Stomach (tissue), 9 donors: ENCODE results near the gene UCN. TPM values are rescaled to one million over a fixed set of nuclear protein-coding genes. Genes with fewer than 3 reads are reported as not detected.
A peak's percentile ranks its signal among the peaks of the same experiment; 100 is the strongest.
"Not testable (repeated sequence)": the region's sequence is repeated elsewhere in the genome, so short reads cannot be mapped to it uniquely, and the experiment has no call there.

Experiments
- DNase-seq, 2 donors: peaks; one replicate each; pipeline versions ENCODE4 v3.0.0 to v3.0.0-alpha.2; 2013 to 2019
- H3K27ac ChIP-seq, 5 donors: fragments of 200-600 bp in 4 of 5; sonication (generic) in 4 of 5; one replicate each; pipeline ENCODE4 v1.5.1; 2013 to 2019; ENCODE audit warnings: mild to moderate bottlenecking in 1 of 5, moderate library complexity in 1 of 5
- H3K27me3 ChIP-seq, 3 donors: fragments of 200-600 bp; sonication (generic); one replicate each; pipeline ENCODE4 v1.5.1; 2017 to 2019; ENCODE audit warnings: mixed run types in 1 of 3
- H3K36me3 ChIP-seq, 4 donors: fragments of 200-600 bp; sonication (generic); 1 replicate in 3 of 4; 2 replicates in 1 of 4; pipeline ENCODE4 v1.5.1; 2016 to 2019
- H3K4me1 ChIP-seq, 4 donors: fragments of 200-600 bp; sonication (generic); one replicate each; pipeline ENCODE4 v1.5.1; 2016 to 2019
- H3K4me3 ChIP-seq, 4 donors: fragments of 200-600 bp; sonication (generic) in 3 of 4; one replicate each; pipeline ENCODE4 v1.5.1; 2016 to 2019; ENCODE audit warnings: mild to moderate bottlenecking in 1 of 4
- H3K9me3 ChIP-seq, 4 donors: fragments of 200-600 bp; sonication (generic); one replicate each; pipeline ENCODE4 v1.5.1; 2016 to 2019
- EP300 ChIP-seq: sonication (generic); formaldehyde crosslinking; IDR thresholded peaks from one replicate; pipeline ENCODE4 v1.6.1; 2017; ENCODE audit warnings: antibody characterized with exemption
- POLR2A ChIP-seq, 4 donors: fragments of 450-650 bp; IDR thresholded peaks; one replicate each; pipeline ENCODE4 v1.6.1; 2016; ENCODE audit warnings: antibody characterized with exemption in 4 of 4, control low read depth in 2 of 4, mild to moderate bottlenecking in 1 of 4, moderate library complexity in 1 of 4
- POLR2AphosphoS5 ChIP-seq, 3 donors: sonication (generic); formaldehyde crosslinking; IDR thresholded peaks; one replicate each; pipeline ENCODE4 v1.6.1; 2016; ENCODE audit warnings: antibody characterized with exemption in 3 of 3
- WGBS, 5 donors: extraction: QIAGEN DNeasy Blood & Tissue Kit in 3 of 5; methylation state at CpG; one replicate each; pipeline versions ENCODE4 v1.1.5 to v1.1.7; 2013 to 2018; 5-methylcytosine and 5-hydroxymethylcytosine counted together
- intact Hi-C: fragments of 100-400 bp; cut with DNase I; formaldehyde crosslinking; loops from one replicate; pipeline ENCODE4 v1.15.1; 2023; ENCODE audit warnings: low total_unique reads
- polyA plus RNA-seq, 3 donors: library from polyadenylated mRNA; stranded (reverse); fragments of 200-250 nt; gene quantifications; one replicate each; pipeline ENCODE4 v1.2.3, GENCODE V29; 2013
- total RNA-seq, 5 donors: library from RNA; depleted of rRNA; stranded (reverse); fragments of >200 nt; gene quantifications; one replicate each; pipeline versions ENCODE4 v1.1.0 to v1.2.3, GENCODE V29; 2014 to 2016
- TF ChIP-seq, protein P1 (sequence below), 7 experiments: fragments of 450-650 bp in 4 of 7; fragments of 200-600 bp in 3 of 7; sonication (generic) in 3 of 7; IDR thresholded peaks; one replicate each; pipeline ENCODE4 v1.5.1; 2016 to 2019; ENCODE audit warnings: antibody characterized with exemption in 7 of 7, control low read depth in 2 of 7, mild to moderate bottlenecking in 1 of 7
- donor health status: healthy with polysubstance abuse.
- donor health status: Bipolar disorder and iron deficiency.
- donor health status: healthy.

Gene UCN
- total and polyA plus RNA-seq, 8 donors = 3.5 to 6.7 (median 4.1) TPM; not detected in 5

DNA sequence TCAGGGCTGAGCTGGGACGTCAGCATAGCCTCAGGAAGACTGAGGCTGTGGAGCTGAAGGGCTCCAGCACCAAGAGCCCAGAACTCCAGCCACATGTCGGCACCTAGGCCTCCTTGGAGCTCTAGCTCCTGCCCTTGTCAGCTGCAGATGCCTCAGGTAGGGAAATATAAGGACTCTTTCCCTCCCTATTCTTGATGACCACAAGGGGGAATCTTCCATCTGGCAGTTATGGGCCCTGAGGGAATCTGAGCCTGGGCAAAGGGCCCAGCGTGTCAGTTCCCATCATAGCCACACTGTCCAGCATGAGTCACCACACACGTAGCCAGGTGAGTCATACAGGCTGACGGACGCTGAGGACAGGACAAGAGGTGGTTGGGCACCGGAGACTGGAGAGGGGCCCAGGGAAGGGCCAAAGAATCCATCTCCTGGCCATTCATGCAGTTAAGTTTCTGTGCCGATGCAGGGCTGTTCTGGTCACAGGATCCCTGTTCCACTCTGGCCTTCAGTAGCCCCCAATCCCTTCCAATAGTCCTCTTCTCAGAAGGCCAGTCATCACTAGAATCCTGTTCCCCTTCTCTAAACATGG, 12.8 kb upstream of the UCN start:
- Histone ChIP-seq H3K36me3 (peaks cover 0 to 24% (median 17%) of the 10 kb centered on the region in 4 donors), H3K4me3 (no peak overlapping the region), H3K4me1 (peaks cover 12 to 39% (median 28%) of the 10 kb centered on the region in 4 donors), H3K27ac (peak overlapping the region in 1 of 5 donors; percentile 22), H3K27me3 (no peaks in the 10 kb centered on the region), H3K9me3 (no peaks in the 10 kb centered on the region)
- intact Hi-C loops = no loop called here
- peak in 1 of 3 donors; percentile 55 for TF ChIP-seq POLR2AphosphoS5 (IDR thresholded peaks at IDR 0.05)
- TF ChIP-seq, protein P1, sequence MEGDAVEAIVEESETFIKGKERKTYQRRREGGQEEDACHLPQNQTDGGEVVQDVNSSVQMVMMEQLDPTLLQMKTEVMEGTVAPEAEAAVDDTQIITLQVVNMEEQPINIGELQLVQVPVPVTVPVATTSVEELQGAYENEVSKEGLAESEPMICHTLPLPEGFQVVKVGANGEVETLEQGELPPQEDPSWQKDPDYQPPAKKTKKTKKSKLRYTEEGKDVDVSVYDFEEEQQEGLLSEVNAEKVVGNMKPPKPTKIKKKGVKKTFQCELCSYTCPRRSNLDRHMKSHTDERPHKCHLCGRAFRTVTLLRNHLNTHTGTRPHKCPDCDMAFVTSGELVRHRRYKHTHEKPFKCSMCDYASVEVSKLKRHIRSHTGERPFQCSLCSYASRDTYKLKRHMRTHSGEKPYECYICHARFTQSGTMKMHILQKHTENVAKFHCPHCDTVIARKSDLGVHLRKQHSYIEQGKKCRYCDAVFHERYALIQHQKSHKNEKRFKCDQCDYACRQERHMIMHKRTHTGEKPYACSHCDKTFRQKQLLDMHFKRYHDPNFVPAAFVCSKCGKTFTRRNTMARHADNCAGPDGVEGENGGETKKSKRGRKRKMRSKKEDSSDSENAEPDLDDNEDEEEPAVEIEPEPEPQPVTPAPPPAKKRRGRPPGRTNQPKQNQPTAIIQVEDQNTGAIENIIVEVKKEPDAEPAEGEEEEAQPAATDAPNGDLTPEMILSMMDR (IDR thresholded peaks at IDR 0.05) = no peak
- peak; percentile 64 to 66 for DNase-seq
- 54 to 59% (median 55%) methylated on average over 8 of the region's 8 CpGs for WGBS, 5 donors

DNA sequence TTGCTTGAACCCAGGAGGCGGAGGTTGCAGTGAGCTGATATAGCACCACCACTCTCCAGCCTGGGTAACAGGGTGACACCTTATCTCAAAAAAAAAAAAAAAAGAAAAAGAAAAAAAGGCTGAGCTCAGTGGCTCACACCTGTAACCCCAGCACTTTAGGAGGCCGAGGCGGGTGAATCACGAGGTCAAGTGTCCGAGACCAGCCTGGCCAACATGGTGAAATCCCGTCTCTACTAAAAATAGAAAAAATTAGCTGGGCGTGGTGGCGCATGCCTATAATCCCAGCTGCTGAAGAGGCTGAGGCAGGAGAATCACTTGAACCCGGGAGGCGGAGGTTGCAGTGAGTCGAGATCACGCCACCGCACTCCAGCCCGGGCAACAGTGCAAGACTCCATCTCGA, 11.6 kb upstream of the UCN start:
- WGBS, 5 donors = 95 to 97% (median 96%) methylated on average over 15 of the region's 15 CpGs
- H3K9me3 ChIP-seq, H3K4me3 ChIP-seq, DNase-seq, H3K27ac ChIP-seq, intact Hi-C loops, H3K27me3 ChIP-seq: not testable (repeated sequence)
- Histone ChIP-seq H3K4me1 (peaks cover 12 to 39% (median 28%) of the 10 kb centered on the region in 4 donors), H3K36me3 (peaks cover 0 to 24% (median 19%) of the 10 kb centered on the region in 4 donors)

DNA sequence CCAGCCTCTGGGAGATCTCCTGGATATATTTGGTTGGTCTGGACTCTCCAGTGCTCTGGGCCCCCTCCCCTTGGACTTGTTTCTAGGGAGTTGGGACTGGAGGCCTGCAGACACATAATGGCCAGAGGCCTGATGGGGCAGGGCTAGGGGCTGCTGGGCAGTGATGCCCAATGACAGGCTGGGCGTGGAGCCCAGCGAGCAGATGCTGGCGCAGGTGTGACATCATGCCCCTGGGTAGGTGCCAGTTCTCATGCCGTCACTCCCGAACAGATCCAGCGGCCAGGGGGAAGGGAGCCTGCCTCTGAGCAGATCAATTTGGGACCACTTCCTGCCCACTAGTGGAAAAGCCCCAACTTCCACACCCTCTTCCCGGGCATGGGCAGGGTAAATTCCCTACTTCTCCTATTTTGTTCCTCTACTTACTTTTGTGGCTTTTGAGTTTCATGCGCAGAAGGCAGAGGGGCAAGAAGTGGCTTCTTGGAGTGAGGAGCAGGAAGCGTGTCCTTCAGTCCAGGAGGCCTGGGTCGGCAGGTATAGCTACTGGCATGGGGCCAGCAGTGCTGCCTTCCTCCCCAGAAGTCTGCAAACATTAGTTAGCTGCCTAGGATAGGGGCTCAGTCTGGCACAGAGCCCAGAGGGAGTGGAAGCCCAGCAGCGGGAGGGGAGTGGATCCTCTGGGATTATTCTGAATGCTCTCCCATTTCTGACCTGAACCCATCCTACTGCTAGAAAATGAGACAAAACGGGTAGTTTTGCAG, 8.6 kb upstream of the UCN start:
- no peaks in the 10 kb centered on the region for H3K9me3 ChIP-seq
- intact Hi-C loops = no loop called here
- no peak overlapping the region for H3K4me3 ChIP-seq
- peaks cover 3 to 19% (median 11%) of the 10 kb centered on the region in 4 donors for H3K4me1 ChIP-seq
- TF ChIP-seq POLR2A (IDR thresholded peaks at IDR 0.05) = no peak
- TF ChIP-seq, protein P1 (IDR thresholded peaks at IDR 0.05) = no peak
- no peak for TF ChIP-seq EP300
- no peak for TF ChIP-seq POLR2AphosphoS5 (IDR thresholded peaks at IDR 0.05)
- H3K27me3 ChIP-seq = no peaks in the 10 kb centered on the region
- peaks cover 0 to 34% (median 29%) of the 10 kb centered on the region in 4 donors for H3K36me3 ChIP-seq
- H3K27ac ChIP-seq = no peak overlapping the region
- 58 to 72% (median 66%) methylated on average over 9 to 12 of the region's 12 CpGs for WGBS, 5 donors
- DNase-seq = peak in 1 of 2 donors; percentile 67

DNA sequence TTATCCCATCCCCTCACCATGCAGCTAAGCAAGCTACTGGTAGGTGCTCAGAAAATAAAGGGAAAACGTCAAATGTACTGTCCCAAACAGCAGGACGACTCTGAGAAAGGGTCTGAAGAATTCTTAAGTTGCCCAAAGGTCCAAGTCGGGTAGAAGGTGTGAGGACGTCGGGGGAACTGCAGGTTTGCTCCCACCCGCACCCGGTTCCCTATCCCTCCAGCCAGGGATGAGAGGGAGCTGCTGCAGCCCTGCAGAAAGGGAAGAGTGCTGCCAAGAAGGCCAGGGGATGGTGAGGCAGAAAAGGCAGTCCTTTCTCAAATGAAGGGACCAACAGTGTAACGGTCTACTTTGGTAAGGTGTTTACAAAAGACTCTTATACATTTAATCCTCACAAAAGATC, 6.9 kb upstream of the UCN start:
- intact Hi-C loops = no loop called here
- DNase-seq = no peak
- H3K9me3 ChIP-seq = no peaks in the 10 kb centered on the region
- peaks cover 0 to 7% (median 0%) of the 10 kb centered on the region in 4 donors for H3K4me1 ChIP-seq
- H3K27me3 ChIP-seq = no peaks in the 10 kb centered on the region
- H3K4me3 ChIP-seq = no peak overlapping the region
- H3K36me3 ChIP-seq = peaks cover 7 to 50% (median 39%) of the 10 kb centered on the region in 4 donors
- no peak overlapping the region for H3K27ac ChIP-seq
- TF ChIP-seq POLR2AphosphoS5 (IDR thresholded peaks at IDR 0.05) (no peak), POLR2A (IDR thresholded peaks at IDR 0.05) (no peak), EP300 (no peak)
- TF ChIP-seq, protein P1 (IDR thresholded peaks at IDR 0.05) = no peak
- 74 to 82% (median 79%) methylated on average over 8 of the region's 8 CpGs for WGBS, 5 donors

DNA sequence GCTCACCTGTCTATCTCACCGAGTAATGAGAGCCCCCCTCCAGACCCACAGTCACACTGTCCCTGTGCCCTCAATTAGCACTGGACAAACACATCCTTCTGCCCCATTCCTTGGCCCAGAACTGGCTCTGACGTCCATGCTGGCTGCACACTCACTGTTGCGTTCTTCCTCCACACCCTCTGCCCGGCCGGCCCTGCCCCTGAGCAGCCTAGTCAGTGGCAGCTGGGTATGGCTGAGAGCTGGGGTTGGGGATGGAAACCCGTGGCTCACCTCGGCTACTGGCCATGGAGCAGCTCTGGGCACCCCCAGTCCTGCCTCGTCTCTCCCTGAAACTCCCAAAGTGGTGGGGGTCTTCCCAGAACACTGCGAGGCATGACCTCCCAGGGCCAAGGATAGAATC, 6.5 kb upstream of the UCN start:
- no peaks in the 10 kb centered on the region for H3K27me3 ChIP-seq
- intact Hi-C loops = no loop called here
- no peak for DNase-seq
- H3K4me3 ChIP-seq = no peak overlapping the region
- H3K36me3 ChIP-seq = peaks cover 7 to 54% (median 41%) of the 10 kb centered on the region in 4 donors
- TF ChIP-seq POLR2A (IDR thresholded peaks at IDR 0.05) (no peak), POLR2AphosphoS5 (IDR thresholded peaks at IDR 0.05) (no peak), EP300 (no peak)
- TF ChIP-seq, protein P1 (IDR thresholded peaks at IDR 0.05) = no peak
- no peaks in the 10 kb centered on the region for H3K9me3 ChIP-seq
- peaks cover 0 to 7% (median 0%) of the 10 kb centered on the region in 4 donors for H3K4me1 ChIP-seq
- 86 to 90% (median 87%) methylated on average over 8 to 9 of the region's 9 CpGs for WGBS, 5 donors
- H3K27ac ChIP-seq = no peak overlapping the region
